ENCODE data around the gene PCDHGA1. TPM values are rescaled to one million over a fixed set of nuclear protein-coding genes. Genes with fewer than 3 reads are reported as not detected.
A peak's percentile ranks its signal among the peaks of the same experiment; 100 is the strongest.

PCDHGA1 gene
- total RNA-seq, 4 donors from 2014 or later = 0.26 to 0.38 (median 0.33) TPM

DNA sequence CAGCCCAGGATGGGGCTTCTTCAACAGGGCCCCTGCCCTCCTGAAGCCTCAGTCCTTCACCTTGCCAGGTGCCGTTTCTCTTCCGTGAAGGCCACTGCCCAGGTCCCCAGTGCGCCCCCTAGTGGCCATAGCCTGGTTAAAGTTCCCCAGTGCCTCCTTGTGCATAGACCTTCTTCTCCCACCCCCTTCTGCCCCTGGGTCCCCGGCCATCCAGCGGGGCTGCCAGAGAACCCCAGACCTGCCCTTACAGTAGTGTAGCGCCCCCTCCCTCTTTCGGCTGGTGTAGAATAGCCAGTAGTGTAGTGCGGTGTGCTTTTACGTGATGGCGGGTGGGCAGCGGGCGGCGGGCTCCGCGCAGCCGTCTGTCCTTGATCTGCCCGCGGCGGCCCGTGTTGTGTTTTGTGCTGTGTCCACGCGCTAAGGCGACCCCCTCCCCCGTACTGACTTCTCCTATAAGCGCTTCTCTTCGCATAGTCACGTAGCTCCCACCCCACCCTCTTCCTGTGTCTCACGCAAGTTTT, 182.1 kb downstream of the PCDHGA1 start:
- Histone ChIP-seq H3K27ac (peak overlapping the region; percentile 93), H3K4me3 (peak overlapping the region; percentile 57), H3K36me3 (peaks cover 42% of the 10 kb centered on the region), H3K27me3 (no peaks in the 10 kb centered on the region), H3K4me1 (peaks cover 80% of the 10 kb centered on the region), H3K9me3 (no peaks in the 10 kb centered on the region)
- DNase-seq (ENCODE audit: low spot score in 2 of 2) = peak; percentile 93 to 95
- no peak for TF ChIP-seq EP300 (IDR thresholded peaks at IDR 0.05)
- TF ChIP-seq POLR2AphosphoS5 (IDR thresholded peaks at IDR 0.05) = peak in 1 of 3 donors; percentile 30
- TF ChIP-seq, protein P1, sequence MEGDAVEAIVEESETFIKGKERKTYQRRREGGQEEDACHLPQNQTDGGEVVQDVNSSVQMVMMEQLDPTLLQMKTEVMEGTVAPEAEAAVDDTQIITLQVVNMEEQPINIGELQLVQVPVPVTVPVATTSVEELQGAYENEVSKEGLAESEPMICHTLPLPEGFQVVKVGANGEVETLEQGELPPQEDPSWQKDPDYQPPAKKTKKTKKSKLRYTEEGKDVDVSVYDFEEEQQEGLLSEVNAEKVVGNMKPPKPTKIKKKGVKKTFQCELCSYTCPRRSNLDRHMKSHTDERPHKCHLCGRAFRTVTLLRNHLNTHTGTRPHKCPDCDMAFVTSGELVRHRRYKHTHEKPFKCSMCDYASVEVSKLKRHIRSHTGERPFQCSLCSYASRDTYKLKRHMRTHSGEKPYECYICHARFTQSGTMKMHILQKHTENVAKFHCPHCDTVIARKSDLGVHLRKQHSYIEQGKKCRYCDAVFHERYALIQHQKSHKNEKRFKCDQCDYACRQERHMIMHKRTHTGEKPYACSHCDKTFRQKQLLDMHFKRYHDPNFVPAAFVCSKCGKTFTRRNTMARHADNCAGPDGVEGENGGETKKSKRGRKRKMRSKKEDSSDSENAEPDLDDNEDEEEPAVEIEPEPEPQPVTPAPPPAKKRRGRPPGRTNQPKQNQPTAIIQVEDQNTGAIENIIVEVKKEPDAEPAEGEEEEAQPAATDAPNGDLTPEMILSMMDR (IDR thresholded peaks at IDR 0.05) = peak; percentile 66 to 83
- no peak for TF ChIP-seq POLR2A (IDR thresholded peaks at IDR 0.05)
- 7% methylated on average over 23 of the region's 28 CpGs for WGBS

DNA sequence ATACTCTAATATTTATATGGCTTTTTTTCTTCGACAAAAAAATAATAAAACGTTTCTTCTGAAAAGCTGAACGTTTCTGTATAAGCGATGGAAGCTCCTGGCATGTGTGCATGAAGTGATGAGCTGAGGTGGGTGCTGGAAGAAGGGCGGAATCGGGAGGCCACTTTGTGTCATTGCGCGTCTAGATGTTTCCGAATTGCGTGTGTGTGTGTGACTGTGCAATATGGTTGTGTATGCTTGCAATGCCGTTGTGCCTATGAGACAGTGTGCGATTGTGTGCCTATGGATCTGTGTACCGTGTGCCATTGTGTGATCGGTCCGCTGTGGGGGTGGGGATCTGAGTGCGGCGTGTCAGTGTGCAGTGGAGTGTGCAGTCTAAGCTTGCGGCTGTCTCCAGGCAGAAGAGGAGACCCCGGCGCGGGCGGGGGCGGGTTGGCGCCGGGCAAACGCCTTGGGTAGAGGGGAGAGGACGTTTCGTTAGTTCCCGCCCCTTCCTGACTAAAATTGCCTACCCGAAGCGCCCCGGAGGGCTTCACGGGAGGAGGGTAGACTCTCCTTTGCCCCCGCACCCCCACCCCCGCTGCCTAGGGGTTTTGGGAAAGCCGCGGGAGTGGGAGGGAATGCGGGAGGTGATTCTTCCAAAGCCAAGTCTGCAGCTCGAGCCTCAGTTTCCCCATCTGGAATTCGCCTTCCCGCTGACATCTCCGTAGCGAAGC, 182.8 kb downstream of the PCDHGA1 start:
- Histone ChIP-seq H3K9me3 (no peaks in the 10 kb centered on the region), H3K36me3 (peaks cover 38% of the 10 kb centered on the region), H3K27ac (peak overlapping the region; percentile 93), H3K4me3 (peak overlapping the region; percentile 57), H3K27me3 (no peaks in the 10 kb centered on the region), H3K4me1 (peaks cover 74% of the 10 kb centered on the region)
- 4% methylated on average over 31 of the region's 43 CpGs for WGBS
- no peak for DNase-seq (ENCODE audit: low spot score in 2 of 2)
- TF ChIP-seq POLR2AphosphoS5 (IDR thresholded peaks at IDR 0.05) (no peak), EP300 (IDR thresholded peaks at IDR 0.05) (no peak)
- TF ChIP-seq, protein P1 (IDR thresholded peaks at IDR 0.05) = no peak

- WGBS = 5% methylated on average over 20 of the region's 29 CpGs
- Histone ChIP-seq H3K36me3 (peaks cover 40% of the 10 kb centered on the region), H3K27me3 (no peaks in the 10 kb centered on the region), H3K27ac (peak overlapping the region; percentile 93), H3K4me3 (peak overlapping the region; percentile 57), H3K9me3 (no peaks in the 10 kb centered on the region), H3K4me1 (peaks cover 67% of the 10 kb centered on the region)
- DNase-seq (ENCODE audit: low spot score in 2 of 2) = peak; percentile 88 to 93
- TF ChIP-seq, protein P1 (IDR thresholded peaks at IDR 0.05) = no peak
- TF ChIP-seq POLR2AphosphoS5 (IDR thresholded peaks at IDR 0.05) = no peak
- TF ChIP-seq POLR2A (IDR thresholded peaks at IDR 0.05) = no peak
- no peak for TF ChIP-seq EP300 (IDR thresholded peaks at IDR 0.05)
These were observed 183.5 kb downstream of the PCDHGA1 start for GRCh38 chr5:141513627-141514329.

DNA sequence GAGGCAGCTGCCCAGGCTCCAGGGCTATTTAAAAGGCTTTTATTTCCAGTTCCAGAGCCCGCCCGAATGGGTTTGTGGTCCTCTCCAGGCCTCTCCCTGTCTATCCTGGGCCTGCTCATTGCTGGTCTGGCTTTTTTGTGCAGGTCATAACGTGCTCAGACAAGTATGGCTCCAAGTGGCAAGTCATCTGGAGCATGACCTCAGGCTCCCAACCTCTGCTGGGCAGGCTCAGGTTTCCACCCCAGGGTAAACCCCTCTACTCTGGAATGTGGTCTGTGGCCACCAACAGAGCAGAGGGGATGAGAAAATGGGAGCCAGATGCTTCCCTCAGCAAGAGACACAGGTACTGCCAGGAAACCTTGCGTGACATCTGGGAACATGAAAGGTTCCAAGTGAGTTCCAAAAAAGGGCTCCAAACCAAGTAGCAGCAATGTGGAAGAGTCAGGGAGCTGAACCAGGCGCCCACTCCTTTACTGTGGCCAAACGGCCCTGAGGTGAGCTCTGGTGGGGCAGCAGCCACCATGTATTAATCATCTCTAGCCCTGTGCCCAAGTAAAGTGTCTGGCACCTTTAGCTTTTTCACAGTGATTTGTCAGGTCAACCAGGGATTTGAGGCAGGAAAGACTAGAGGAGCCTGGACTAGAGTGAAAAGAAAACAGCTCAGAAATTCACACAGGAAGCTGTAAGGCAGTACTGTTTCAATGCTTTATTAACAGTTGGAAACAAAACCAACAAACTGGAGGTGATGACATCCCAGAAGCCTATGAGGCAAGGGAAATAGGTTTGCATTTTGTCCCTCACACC, 184.2 kb downstream of the PCDHGA1 start:
- Histone ChIP-seq H3K27me3 (no peaks in the 10 kb centered on the region), H3K4me3 (peak overlapping the region; percentile 57), H3K36me3 (peaks cover 42% of the 10 kb centered on the region), H3K4me1 (peaks cover 60% of the 10 kb centered on the region), H3K9me3 (no peaks in the 10 kb centered on the region), H3K27ac (peak overlapping the region; percentile 93)
- TF ChIP-seq POLR2A (IDR thresholded peaks at IDR 0.05) = no peak
- DNase-seq (ENCODE audit: low spot score in 2 of 2) = no peak
- 38% methylated on average over 6 of the region's 6 CpGs for WGBS

DNA sequence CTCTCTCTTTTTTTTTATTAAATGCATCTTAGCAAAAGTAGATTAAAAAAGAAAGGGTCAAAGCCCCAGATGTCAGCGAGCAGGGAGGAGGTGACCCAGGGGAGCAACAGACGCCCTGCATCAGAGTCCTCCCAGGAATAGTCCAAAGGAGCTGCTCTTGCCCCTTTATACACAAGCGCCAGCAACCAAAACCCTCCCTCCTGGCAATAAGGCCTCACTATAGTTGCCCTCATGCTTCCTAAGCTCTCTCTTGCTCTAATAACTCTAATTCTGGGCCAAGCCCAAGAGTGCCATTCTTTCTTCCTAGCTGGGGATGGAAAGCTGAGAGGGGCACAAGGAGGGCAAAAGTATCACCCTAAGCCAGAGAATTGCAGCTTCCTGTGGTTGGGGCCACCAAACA, 184.8 kb downstream of the PCDHGA1 start:
- Histone ChIP-seq H3K4me1 (peaks cover 61% of the 10 kb centered on the region), H3K36me3 (peaks cover 36% of the 10 kb centered on the region), H3K9me3 (no peaks in the 10 kb centered on the region), H3K4me3 (no peak overlapping the region), H3K27me3 (no peaks in the 10 kb centered on the region), H3K27ac (peak overlapping the region; percentile 93)
- TF ChIP-seq EP300 (IDR thresholded peaks at IDR 0.05) (no peak), POLR2AphosphoS5 (IDR thresholded peaks at IDR 0.05) (no peak), POLR2A (IDR thresholded peaks at IDR 0.05) (no peak)
- TF ChIP-seq, protein P1 (IDR thresholded peaks at IDR 0.05) = no peak
- DNase-seq (ENCODE audit: low spot score in 2 of 2) = no peak
- WGBS = 87% methylated on average over 3 of the region's 3 CpGs
